ENCODE data around the gene CDH4.

The CDH4 gene

DNA sequence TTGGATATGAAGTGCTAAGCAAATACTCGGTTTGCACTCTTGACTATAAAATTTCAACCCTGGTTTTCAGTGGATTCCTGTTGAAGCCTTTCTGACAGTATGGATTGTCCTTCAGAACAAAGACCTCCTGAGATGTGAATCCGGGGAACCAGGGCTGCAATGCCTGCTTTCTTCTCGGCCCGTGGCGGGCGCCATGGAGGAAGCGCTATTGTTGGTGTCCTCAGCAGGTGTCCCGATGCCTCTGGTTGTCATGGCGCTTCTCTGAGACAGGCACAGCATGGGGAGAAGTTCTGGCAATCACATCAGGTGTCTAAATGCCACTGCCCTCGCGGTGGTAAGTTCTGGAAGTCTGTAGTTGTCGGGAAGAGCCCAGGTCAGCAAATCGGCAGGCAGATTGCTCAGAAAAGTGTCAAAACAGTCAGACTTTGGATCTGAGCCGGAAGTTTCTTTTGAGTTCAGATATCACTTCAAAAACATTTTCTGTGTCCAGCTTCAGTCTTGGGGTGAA is 188.5 kb downstream of the CDH4 start:
- CTCF ChIA-PET: no interaction called here
- POLR2A ChIA-PET: no interaction called here

DNA sequence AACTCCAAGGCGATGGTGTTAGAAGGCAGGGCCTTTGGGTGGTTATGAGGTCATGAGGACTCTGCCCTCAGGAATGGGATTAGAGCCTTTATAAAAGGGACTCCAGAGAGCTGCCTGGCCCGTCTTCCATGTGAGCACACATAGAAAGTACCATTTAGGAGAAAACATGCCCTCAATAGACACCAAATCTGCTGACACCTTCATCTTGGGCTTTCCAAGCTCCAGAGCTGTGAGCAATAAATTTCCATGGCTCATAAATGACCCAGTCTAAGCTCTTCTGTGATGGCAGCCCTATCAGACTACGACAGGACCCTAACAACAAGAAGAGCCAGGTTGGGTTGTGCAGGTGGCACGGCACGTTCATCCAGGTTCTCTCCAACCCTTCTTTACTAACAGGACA is 189.5 kb downstream of the CDH4 start:
- TF ChIP-seq, protein P1, sequence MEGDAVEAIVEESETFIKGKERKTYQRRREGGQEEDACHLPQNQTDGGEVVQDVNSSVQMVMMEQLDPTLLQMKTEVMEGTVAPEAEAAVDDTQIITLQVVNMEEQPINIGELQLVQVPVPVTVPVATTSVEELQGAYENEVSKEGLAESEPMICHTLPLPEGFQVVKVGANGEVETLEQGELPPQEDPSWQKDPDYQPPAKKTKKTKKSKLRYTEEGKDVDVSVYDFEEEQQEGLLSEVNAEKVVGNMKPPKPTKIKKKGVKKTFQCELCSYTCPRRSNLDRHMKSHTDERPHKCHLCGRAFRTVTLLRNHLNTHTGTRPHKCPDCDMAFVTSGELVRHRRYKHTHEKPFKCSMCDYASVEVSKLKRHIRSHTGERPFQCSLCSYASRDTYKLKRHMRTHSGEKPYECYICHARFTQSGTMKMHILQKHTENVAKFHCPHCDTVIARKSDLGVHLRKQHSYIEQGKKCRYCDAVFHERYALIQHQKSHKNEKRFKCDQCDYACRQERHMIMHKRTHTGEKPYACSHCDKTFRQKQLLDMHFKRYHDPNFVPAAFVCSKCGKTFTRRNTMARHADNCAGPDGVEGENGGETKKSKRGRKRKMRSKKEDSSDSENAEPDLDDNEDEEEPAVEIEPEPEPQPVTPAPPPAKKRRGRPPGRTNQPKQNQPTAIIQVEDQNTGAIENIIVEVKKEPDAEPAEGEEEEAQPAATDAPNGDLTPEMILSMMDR (IDR thresholded peaks at IDR 0.05; ENCODE audit: control extremely low read depth, extremely low read depth, low read depth, missing control alignments): no peak
- ChIA-PET POLR2A (no interaction called here), CTCF (no interaction called here)
- no peak for DNase-seq (ENCODE audit: extremely low spot score)

More for the DNA sequence above, 188.5 kb downstream of the CDH4 start:
- DNase-seq (ENCODE audit: extremely low spot score): no peak
- TF ChIP-seq, protein P1 (IDR thresholded peaks at IDR 0.05; ENCODE audit: control extremely low read depth, extremely low read depth, low read depth, missing control alignments): no peak

DNA sequence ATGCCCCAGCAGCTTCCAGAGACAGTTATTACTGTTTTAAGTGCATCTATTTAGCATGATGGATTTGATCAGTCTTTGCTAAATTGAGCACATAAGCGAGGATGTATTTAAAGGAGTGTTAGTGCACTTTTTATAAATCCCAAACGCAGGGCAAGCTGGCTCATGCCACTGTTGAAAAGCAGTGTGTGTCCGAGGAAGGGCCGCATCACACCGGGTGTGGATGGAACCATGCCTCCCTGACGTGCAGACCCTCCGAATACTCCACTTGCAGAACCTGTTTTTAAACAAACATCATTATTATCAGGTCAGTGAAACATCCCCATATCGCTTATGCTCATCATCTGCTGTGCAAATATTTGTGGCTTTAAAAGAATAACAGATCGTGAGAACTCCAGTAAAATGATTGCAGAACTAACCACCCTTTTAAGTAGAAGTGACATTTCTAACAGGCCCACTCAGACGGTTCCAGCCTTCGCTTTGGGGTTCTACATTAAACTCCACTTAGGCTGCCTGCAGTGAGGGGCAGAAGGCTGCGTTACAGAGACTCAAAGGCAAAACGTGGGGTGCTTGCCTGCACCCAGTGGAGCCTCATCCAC is 190.1 kb downstream of the CDH4 start:
- DNase-seq (ENCODE audit: extremely low spot score): no peak
- ChIA-PET CTCF (no interaction called here), POLR2A (no interaction called here)
- TF ChIP-seq, protein P1 (IDR thresholded peaks at IDR 0.05; ENCODE audit: control extremely low read depth, extremely low read depth, low read depth, missing control alignments): no peak

DNA sequence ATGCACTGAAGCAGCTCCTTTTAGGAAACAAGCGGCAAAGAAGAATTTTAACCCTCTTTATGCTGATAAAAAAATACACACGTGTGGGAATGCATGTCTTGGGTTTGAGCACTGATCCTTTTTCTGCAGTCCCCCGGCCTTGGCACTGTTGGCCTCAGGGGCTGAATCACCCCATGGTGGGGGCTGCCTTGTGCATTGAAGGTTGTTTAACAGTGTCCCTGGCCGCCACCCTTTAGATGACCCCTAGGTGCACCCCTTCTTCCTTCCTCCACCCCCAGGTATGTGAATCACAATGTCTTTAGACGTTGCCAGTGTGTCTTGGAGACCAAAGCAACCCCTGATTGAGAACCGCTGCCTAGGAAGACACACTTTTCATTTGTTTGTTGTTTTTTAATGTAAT is 190.7 kb downstream of the CDH4 start:
- no peak for DNase-seq (ENCODE audit: extremely low spot score)
- TF ChIP-seq, protein P1 (IDR thresholded peaks at IDR 0.05; ENCODE audit: control extremely low read depth, extremely low read depth, low read depth, missing control alignments): no peak
- ChIA-PET CTCF (no interaction called here), POLR2A (no interaction called here)

DNA sequence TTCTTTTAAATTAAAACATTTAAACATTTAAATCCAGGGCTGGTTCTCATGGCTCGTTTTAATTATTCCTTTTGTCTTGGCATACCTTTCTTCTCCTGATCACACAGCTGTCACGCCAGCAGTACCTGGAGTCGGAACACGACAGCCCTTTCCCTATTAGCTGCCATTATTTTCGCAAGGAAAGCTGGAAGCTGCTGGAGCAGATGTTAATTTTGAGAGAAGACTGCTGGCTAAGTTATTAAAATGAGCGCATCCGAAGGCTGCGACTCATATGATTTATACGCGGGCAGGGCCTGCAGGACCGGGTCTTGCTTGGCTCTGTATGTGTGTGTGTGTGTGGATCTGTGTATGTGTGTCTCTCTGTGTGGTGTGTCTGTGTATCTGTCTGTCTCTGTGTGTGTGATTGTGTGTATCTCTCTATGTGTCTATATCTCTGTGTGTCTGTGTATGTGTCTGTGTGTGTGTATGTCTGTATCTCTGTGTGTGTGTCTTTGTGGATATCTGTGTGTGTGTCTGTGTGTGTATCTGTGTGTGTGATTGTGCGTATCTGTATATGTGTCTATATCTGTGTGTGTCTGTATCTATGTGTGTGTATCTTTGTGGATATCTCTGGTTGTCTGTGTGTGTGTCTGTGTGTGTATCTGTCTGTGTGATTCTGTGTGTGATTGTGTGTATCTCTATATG is 191.5 kb downstream of the CDH4 start:
- TF ChIP-seq, protein P1 (IDR thresholded peaks at IDR 0.05; ENCODE audit: control extremely low read depth, extremely low read depth, low read depth, missing control alignments): no peak
- POLR2A ChIA-PET: no interaction called here
- CTCF ChIA-PET: no interaction called here
- DNase-seq (ENCODE audit: extremely low spot score): no peak

DNA sequence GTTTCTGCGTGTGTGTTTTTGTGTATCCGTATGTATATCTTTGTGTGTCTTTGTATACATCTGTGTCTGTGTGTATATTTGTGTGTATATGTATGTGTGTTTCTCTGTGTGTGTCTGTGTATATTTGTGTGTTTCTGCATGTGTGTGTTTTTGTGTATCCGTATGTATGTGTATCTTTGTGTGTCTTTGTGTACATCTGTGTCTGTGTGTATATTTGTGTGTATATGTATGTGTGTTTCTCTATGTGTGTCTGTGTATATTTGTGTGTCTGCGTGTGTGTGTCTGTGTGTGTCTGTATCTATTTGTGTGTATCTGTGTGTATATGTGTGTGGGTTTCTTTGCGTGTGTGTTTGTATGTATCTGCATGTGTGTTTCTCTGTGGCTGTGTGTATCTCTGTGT is 192.6 kb downstream of the CDH4 start:
- ChIA-PET POLR2A (no interaction called here), CTCF (no interaction called here)
- TF ChIP-seq, protein P1 (IDR thresholded peaks at IDR 0.05; ENCODE audit: control extremely low read depth, extremely low read depth, low read depth, missing control alignments): no peak
- no peak for DNase-seq (ENCODE audit: extremely low spot score)
